ENCODE results near the gene FZD1.

- TF ChIP-seq CTCF (conservative IDR thresholded peaks at IDR 0.05; ENCODE audit: low read depth, low read length) (no peak), EZH2phosphoT487 (IDR thresholded peaks at IDR 0.05; ENCODE audit: borderline replicate concordance, low read length) (no peak)
These were observed 25.5 kb downstream of the FZD1 start for GRCh38 chr7:91289633-91290254.
